ENCODE measurements around the gene FSTL4. TPM values are rescaled to one million over a fixed set of nuclear protein-coding genes. Genes with fewer than 3 reads are reported as not detected.
A peak's percentile ranks its signal among the peaks of the same experiment; 100 is the strongest.

FSTL4 gene
- total and polyA plus RNA-seq, 8 donors = 0.11 to 2.9 (median 0.22) TPM

DNA sequence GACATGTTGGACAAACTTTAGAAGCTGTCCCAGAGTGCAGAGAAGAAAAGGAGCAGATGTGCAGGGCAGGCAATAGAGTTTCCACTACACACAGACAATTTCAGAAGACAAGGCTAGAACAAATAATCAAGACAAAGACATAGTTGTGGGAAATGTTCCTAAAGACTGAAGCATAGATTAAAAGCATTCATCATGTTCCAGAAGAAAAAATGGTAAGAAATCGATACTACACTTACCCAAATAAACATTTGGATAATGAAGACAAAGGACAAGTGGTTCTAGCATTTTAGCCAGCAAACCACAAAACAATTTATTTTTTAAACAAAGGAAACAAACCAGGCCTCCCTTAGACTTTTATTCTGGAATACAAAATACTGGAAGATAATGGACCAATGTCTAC is 97.9 kb downstream of the FSTL4 start:
- ATAC-seq (no peak), DNase-seq (no peak)
- H3K4me1 ChIP-seq = no peaks in the 10 kb centered on the region
- H3K27me3 ChIP-seq = no peaks in the 10 kb centered on the region
- no peaks in the 10 kb centered on the region for H3K36me3 ChIP-seq
- H3K27ac ChIP-seq = no peak overlapping the region
- TF ChIP-seq, protein P1, sequence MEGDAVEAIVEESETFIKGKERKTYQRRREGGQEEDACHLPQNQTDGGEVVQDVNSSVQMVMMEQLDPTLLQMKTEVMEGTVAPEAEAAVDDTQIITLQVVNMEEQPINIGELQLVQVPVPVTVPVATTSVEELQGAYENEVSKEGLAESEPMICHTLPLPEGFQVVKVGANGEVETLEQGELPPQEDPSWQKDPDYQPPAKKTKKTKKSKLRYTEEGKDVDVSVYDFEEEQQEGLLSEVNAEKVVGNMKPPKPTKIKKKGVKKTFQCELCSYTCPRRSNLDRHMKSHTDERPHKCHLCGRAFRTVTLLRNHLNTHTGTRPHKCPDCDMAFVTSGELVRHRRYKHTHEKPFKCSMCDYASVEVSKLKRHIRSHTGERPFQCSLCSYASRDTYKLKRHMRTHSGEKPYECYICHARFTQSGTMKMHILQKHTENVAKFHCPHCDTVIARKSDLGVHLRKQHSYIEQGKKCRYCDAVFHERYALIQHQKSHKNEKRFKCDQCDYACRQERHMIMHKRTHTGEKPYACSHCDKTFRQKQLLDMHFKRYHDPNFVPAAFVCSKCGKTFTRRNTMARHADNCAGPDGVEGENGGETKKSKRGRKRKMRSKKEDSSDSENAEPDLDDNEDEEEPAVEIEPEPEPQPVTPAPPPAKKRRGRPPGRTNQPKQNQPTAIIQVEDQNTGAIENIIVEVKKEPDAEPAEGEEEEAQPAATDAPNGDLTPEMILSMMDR (IDR thresholded peaks at IDR 0.05) = no peak
- H3K9me3 ChIP-seq = no peaks in the 10 kb centered on the region
- intact Hi-C loops (cut with DNase I) = no loop called here
- no peak overlapping the region for H3K4me3 ChIP-seq

DNA sequence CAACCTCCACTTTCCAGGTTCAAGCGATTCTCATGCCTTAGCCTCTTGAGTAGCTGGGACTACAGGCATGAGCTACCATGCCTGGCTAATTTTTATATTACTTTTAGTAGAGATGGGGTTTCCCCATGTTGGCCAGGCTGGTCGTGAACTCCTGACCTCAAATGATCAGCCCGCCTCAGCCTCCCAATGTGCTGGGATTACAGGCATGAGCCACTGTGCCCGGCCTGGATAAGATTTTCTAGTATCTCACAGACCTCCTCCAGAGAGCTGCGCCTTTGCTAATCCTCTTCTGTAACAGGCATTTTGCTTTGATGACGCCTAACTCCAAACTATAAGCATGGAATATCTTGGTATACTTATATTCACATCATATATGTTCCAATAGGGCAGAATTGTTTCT is 99.4 kb downstream of the FSTL4 start:
- Histone ChIP-seq H3K27me3 (no peaks in the 10 kb centered on the region), H3K4me3 (no peak overlapping the region), H3K4me1 (no peaks in the 10 kb centered on the region), H3K9me3 (no peaks in the 10 kb centered on the region), H3K27ac (no peak overlapping the region), H3K36me3 (no peaks in the 10 kb centered on the region)
- no peak for ATAC-seq
- DNase-seq = no peak
- TF ChIP-seq, protein P1 (IDR thresholded peaks at IDR 0.05) = no peak
- intact Hi-C loops (cut with DNase I) = no loop called here

DNA sequence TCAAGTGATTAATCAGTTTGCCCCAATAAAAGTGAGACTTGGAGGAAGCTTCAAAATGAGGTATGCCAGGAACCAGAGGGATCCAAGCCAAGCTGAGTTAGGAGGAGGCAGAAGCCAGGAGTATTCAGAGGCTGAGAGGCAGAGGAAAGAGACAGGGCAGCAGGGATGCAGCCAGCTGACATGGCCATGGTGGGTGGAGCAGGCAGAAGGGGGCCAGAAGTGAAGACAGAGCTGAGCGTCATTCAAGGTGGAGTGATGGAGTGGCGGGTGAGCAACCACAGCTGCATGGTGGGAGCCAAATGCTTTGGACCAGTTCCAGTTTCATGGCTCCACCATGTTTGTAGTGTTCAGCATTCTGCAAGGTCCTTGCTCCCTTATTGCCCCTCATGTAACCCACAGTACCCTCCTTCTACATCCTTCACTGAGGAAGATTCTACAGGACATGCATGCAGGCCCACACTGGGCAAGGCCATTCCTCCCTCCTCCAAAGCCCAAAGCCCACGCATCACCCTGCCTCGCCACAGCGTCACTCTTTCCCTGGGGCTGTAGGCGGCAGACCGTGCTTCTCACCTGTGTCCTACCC is 100.6 kb downstream of the FSTL4 start:
- H3K27me3 ChIP-seq = no peaks in the 10 kb centered on the region

DNA sequence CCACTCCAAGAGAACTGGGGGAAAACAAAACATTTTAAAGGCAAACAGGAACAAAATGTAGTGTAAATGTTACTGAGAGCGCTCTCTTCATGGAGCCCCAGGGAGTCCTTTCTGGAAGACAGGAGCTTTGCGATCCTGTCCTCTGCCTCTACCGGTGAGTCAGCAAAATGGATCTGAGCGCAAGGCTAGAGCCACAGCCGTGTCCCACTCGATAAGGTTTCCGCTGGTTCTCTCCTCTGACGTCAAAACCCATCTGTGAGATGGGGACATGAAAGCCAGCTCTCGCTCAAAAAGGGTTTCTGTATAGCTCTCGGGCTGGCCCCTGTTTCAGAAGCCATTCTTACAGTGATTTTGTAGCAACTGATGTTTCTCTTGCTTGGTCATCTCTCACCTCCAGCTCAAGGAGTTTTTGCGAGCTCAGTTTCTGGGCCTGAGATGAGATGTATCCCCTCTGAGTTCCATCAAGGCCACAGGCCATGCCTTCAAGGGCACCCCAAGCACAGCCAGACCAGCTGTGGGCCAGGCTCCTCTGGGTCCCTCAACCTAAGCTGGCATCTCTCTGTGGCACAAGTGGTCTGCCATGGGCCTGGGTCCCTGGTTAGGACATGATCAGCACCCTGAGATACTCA is 101.6 kb downstream of the FSTL4 start:
- no peaks in the 10 kb centered on the region for H3K9me3 ChIP-seq
- H3K27ac ChIP-seq = no peak overlapping the region
- TF ChIP-seq, protein P1 (IDR thresholded peaks at IDR 0.05) = no peak
- H3K36me3 ChIP-seq = no peaks in the 10 kb centered on the region
- ATAC-seq (no peak), DNase-seq (no peak)
- no peak overlapping the region for H3K4me3 ChIP-seq
- H3K4me1 ChIP-seq = no peaks in the 10 kb centered on the region
- intact Hi-C loops (cut with DNase I) = no loop called here
- no peaks in the 10 kb centered on the region for H3K27me3 ChIP-seq

More for the DNA sequence above, 100.6 kb downstream of the FSTL4 start:
- DNase-seq = no peak
- Histone ChIP-seq H3K36me3 (no peaks in the 10 kb centered on the region), H3K4me3 (no peak overlapping the region), H3K4me1 (no peaks in the 10 kb centered on the region), H3K27ac (no peak overlapping the region), H3K9me3 (no peaks in the 10 kb centered on the region)
- ATAC-seq = no peak
- TF ChIP-seq, protein P1 (IDR thresholded peaks at IDR 0.05) = no peak
- intact Hi-C loops (cut with DNase I) = no loop called here

DNA sequence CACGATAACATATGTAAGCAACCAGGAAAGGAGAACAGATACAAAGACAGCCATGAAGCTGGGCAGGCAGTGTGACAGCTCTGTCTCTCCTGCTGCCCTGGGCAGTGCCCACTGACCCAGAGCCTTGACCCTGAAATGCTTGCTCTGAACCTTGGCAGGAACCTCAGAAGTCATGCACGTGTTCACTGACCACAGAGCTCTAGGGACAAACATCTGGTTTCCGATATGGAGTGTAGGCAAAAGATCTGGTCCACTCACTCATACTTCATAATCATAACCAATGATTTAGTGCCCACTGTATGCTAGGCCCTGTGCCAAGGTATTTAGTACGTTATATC is 102.6 kb downstream of the FSTL4 start:
- H3K36me3 ChIP-seq = no peaks in the 10 kb centered on the region
- ATAC-seq (no peak), DNase-seq (no peak)
- TF ChIP-seq, protein P1 (IDR thresholded peaks at IDR 0.05) = no peak
- H3K4me3 ChIP-seq = no peak overlapping the region
- no peaks in the 10 kb centered on the region for H3K4me1 ChIP-seq
- H3K27me3 ChIP-seq = no peaks in the 10 kb centered on the region
- intact Hi-C loops (cut with DNase I) = no loop called here
- H3K9me3 ChIP-seq = no peaks in the 10 kb centered on the region
- H3K27ac ChIP-seq = peak overlapping the region in 1 of 2 donors; percentile 20
